OCI-LY1 (cell line): ENCODE measurements around the gene WDR31.

ENCODE experiments used
- H2AFZ ChIP-seq: fragments of 200-600 bp; sonication (generic), shearing (Covaris generic); 2 replicates; pipeline ENCODE4 v1.6.0; 2014; ENCODE audit warnings: antibody characterized with exemption, mild to moderate bottlenecking, low read length
- H3F3A ChIP-seq: fragments of 200-600 bp; sonication (generic), shearing (Covaris generic); 2 replicates; pipeline ENCODE4 v1.6.0; 2014; ENCODE audit warnings: mild to moderate bottlenecking, antibody characterized with exemption, low read length, moderate library complexity; ENCODE audit not compliant: insufficient read depth
- H3K27ac ChIP-seq: fragments of 200-600 bp; sonication (generic); 2 replicates; pipeline ENCODE4 v1.5.1; 2014; ENCODE audit warnings: low read length, mixed run types, mild to moderate bottlenecking, low read depth; ENCODE audit not compliant: poor library complexity, severe bottlenecking
- H3K27me3 ChIP-seq: fragments of 200-600 bp; sonication (generic); 2 replicates; pipeline ENCODE4 v1.6.0; 2014; ENCODE audit warnings: antibody characterized with exemption, mild to moderate bottlenecking, low read length, moderate library complexity; ENCODE audit not compliant: insufficient read depth
- H3K36me3 ChIP-seq: fragments of 200-600 bp; sonication (generic); 2 replicates; pipeline ENCODE4 v1.6.1; 2014; ENCODE audit warnings: mild to moderate bottlenecking, antibody characterized with exemption, low read length, moderate library complexity, mixed read lengths; ENCODE audit not compliant: insufficient read depth
- H3K4me1 ChIP-seq: fragments of 200-600 bp; sonication (generic); 2 replicates; pipeline ENCODE4 v1.5.1; 2014; ENCODE audit warnings: mild to moderate bottlenecking, low read length, moderate library complexity; ENCODE audit not compliant: insufficient read depth, severe bottlenecking
- H3K4me2 ChIP-seq: fragments of 200-600 bp; sonication (generic), shearing (Covaris generic); 2 replicates; pipeline ENCODE4 v1.6.1; 2014; ENCODE audit warnings: low read length
- H3K4me3 ChIP-seq: fragments of 200-600 bp; sonication (generic); 2 replicates; pipeline ENCODE4 v1.5.1; 2014; ENCODE audit warnings: low read length, low read depth, mild to moderate bottlenecking, mixed read lengths; ENCODE audit not compliant: poor library complexity, severe bottlenecking
- H3K79me2 ChIP-seq: fragments of 200-600 bp; shearing (Covaris generic); 2 replicates; pipeline ENCODE4 v1.6.1; 2016; ENCODE audit warnings: mixed run types, low read length, mixed read lengths; ENCODE audit not compliant: insufficient read depth
- H3K9ac ChIP-seq: fragments of 200-600 bp; sonication (generic), shearing (Covaris generic); 2 replicates; pipeline ENCODE4 v1.6.1; 2014; ENCODE audit warnings: mild to moderate bottlenecking, low read length, mixed read lengths
- H3K9me2 ChIP-seq: fragments of 200-600 bp; sonication (generic), shearing (Covaris generic); 2 replicates; pipeline ENCODE4 v1.6.1; 2014; ENCODE audit warnings: low read depth, mild to moderate bottlenecking, low read length, mixed read lengths
- H3K9me3 ChIP-seq: fragments of 200-600 bp; shearing (Covaris generic); 2 replicates; pipeline ENCODE4 v1.6.1; 2014; ENCODE audit warnings: low read length, mixed read lengths
- H4K20me1 ChIP-seq: fragments of 200-600 bp; sonication (generic), shearing (Covaris generic); 2 replicates; pipeline ENCODE4 v1.6.0; 2016; ENCODE audit warnings: mild to moderate bottlenecking, low read length; ENCODE audit not compliant: insufficient read depth
- CTCF ChIP-seq: fragments of 200-600 bp; sonication (generic), shearing (Covaris generic); IDR thresholded peaks from 2 replicates; pipeline ENCODE4 v1.5.1; 2017; ENCODE audit warnings: mild to moderate bottlenecking, antibody characterized with exemption, low read length, moderate library complexity, mixed read lengths
- EZH2 ChIP-seq: fragments of 200-600 bp; sonication (generic), shearing (Covaris generic); IDR thresholded peaks from 2 replicates; pipeline ENCODE4 v1.8.0; 2017; ENCODE audit warnings: borderline replicate concordance, mixed run types, mild to moderate bottlenecking, antibody characterized with exemption, low read length, moderate library complexity, mixed read lengths

WDR31 gene

GRCh38 chr9:113310538-113310937 lies 29.5 kb downstream of the WDR31 start:
- no peak overlapping the region for H3K27ac ChIP-seq
- no peaks in the 10 kb centered on the region for H3K4me1 ChIP-seq
- H3K4me3 ChIP-seq: no peak overlapping the region
- no peaks in the 10 kb centered on the region for H4K20me1 ChIP-seq
- H3K27me3 ChIP-seq: no peaks in the 10 kb centered on the region
- no peak overlapping the region for H3K9ac ChIP-seq
- H3K9me3 ChIP-seq: no peaks in the 10 kb centered on the region
- no peaks in the 10 kb centered on the region for H3K79me2 ChIP-seq
- no peaks in the 10 kb centered on the region; the same call in 1 of the 2 replicates for H3F3A ChIP-seq
- H2AFZ ChIP-seq: no peak overlapping the region
- H3K36me3 ChIP-seq: no peaks in the 10 kb centered on the region
- no peaks in the 10 kb centered on the region for H3K9me2 ChIP-seq
- no peak overlapping the region for H3K4me2 ChIP-seq
- TF ChIP-seq CTCF (no peak), EZH2 (no peak)

GRCh38 chr9:113309204-113309813 lies 30.8 kb downstream of the WDR31 start:
- Histone ChIP-seq H3K4me1 (no peaks in the 10 kb centered on the region), H3K27me3 (no peaks in the 10 kb centered on the region), H3K4me2 (no peak overlapping the region), H3F3A (no peaks in the 10 kb centered on the region; the same call in 1 of the 2 replicates), H3K36me3 (no peaks in the 10 kb centered on the region), H3K9me3 (no peaks in the 10 kb centered on the region), H3K79me2 (no peaks in the 10 kb centered on the region), H2AFZ (no peak overlapping the region), H3K27ac (no peak overlapping the region), H3K9ac (no peak overlapping the region), H4K20me1 (no peaks in the 10 kb centered on the region), H3K9me2 (no peaks in the 10 kb centered on the region), H3K4me3 (no peak overlapping the region)
- peak; percentile 79 for TF ChIP-seq CTCF
- no peak for TF ChIP-seq EZH2

GRCh38 chr9:113307396-113307975 lies 32.6 kb downstream of the WDR31 start:
- Histone ChIP-seq H3K9me2 (no peaks in the 10 kb centered on the region), H3F3A (no peaks in the 10 kb centered on the region), H3K9ac (no peak overlapping the region), H3K9me3 (no peaks in the 10 kb centered on the region), H3K79me2 (no peaks in the 10 kb centered on the region), H3K36me3 (no peaks in the 10 kb centered on the region), H3K27ac (no peak overlapping the region), H3K4me3 (no peak overlapping the region), H3K4me2 (no peak overlapping the region), H3K4me1 (peaks cover 7% of the 10 kb centered on the region), H4K20me1 (no peaks in the 10 kb centered on the region), H3K27me3 (no peaks in the 10 kb centered on the region), H2AFZ (no peak overlapping the region)
- no peak for TF ChIP-seq CTCF
- TF ChIP-seq EZH2: no peak
